HG02943 (cell line): ENCODE results near the gene CIITA.
"Not testable (repeated sequence)": the region's sequence is repeated elsewhere in the genome, so short reads cannot be mapped to it uniquely, and the experiment has no call there.

ENCODE experiments used
- ATAC-seq: cut with Tn5 transposase; IDR thresholded peaks from one replicate; pipeline ENCODE4 v1.9.1; 2021; ENCODE audit warnings: mild to moderate bottlenecking, low read depth, moderate library complexity; ENCODE audit not compliant: unreplicated experiment

CIITA gene

GRCh38 chr16:10945065-10945787 lies 68.2 kb downstream of the CIITA start:
- no peak for ATAC-seq

- ATAC-seq, result no peak
These were observed 69.3 kb downstream of the CIITA start for GRCh38 chr16:10946308-10946707.

GRCh38 chr16:10947211-10947787 lies 70.3 kb downstream of the CIITA start:
- no peak for ATAC-seq

GRCh38 chr16:10949424-10949970 lies 72.5 kb downstream of the CIITA start:
- ATAC-seq, result peak; percentile 66

GRCh38 chr16:10950393-10950792 lies 73.4 kb downstream of the CIITA start:
- no peak for ATAC-seq

- ATAC-seq, result no peak
These were observed 74.0 kb downstream of the CIITA start for GRCh38 chr16:10951026-10951425.

GRCh38 chr16:10954903-10955302 lies 77.9 kb downstream of the CIITA start:
- ATAC-seq, result no peak

GRCh38 chr16:10957771-10958482 lies 80.9 kb downstream of the CIITA start:
- no peak for ATAC-seq

- no peak for ATAC-seq
These were observed 82.2 kb downstream of the CIITA start for GRCh38 chr16:10959161-10959560.

- ATAC-seq, result no peak
These were observed 84.2 kb downstream of the CIITA start for GRCh38 chr16:10961231-10961630.

GRCh38 chr16:10964039-10964890 lies 87.3 kb downstream of the CIITA start:
- ATAC-seq, result no peak

GRCh38 chr16:10964891-10965326 lies 87.9 kb downstream of the CIITA start:
- ATAC-seq, result no peak

GRCh38 chr16:10965440-10966061 lies 88.5 kb downstream of the CIITA start:
- peak; percentile 61 for ATAC-seq

GRCh38 chr16:10966129-10966528 lies 89.1 kb downstream of the CIITA start:
- ATAC-seq, result no peak

- not testable (repeated sequence) for ATAC-seq
These were observed 89.6 kb downstream of the CIITA start for GRCh38 chr16:10966559-10966958.

- no peak for ATAC-seq
These were observed 91.0 kb downstream of the CIITA start for GRCh38 chr16:10967986-10968385.

GRCh38 chr16:10968498-10968897 lies 91.5 kb downstream of the CIITA start:
- no peak for ATAC-seq

GRCh38 chr16:10969615-10970014 lies 92.6 kb downstream of the CIITA start:
- ATAC-seq, result no peak

GRCh38 chr16:10970065-10970464 lies 93.1 kb downstream of the CIITA start:
- no peak for ATAC-seq

- ATAC-seq, result no peak
These were observed 94.6 kb downstream of the CIITA start for GRCh38 chr16:10971560-10971961.
